ENCODE measurements around the gene CYP4F2. TPM values are rescaled to one million over a fixed set of nuclear protein-coding genes. Genes with fewer than 3 reads are reported as not detected.
"Not testable (repeated sequence)": the region's sequence is repeated elsewhere in the genome, so short reads cannot be mapped to it uniquely, and the experiment has no call there.

Gene CYP4F2
- total and polyA plus RNA-seq, 4 donors, result 0.43 TPM; not detected in 3

- ATAC-seq (ENCODE audit: insufficient read depth, low FRiP score) (no peak), DNase-seq (no peak)
- Histone ChIP-seq H3K27me3 (ENCODE audit: control insufficient read depth in 3 of 3, insufficient read depth in 3 of 3, low read length in 2 of 3) (no peaks in the 10 kb centered on the region), H3K4me1 (ENCODE audit: control insufficient read depth in 5 of 5, insufficient read depth in 5 of 5, low read length in 5 of 5) (peaks cover 0 to 14% (median 5%) of the 10 kb centered on the region in 5 donors), H3K4me3 (no peak overlapping the region), H3K27ac (ENCODE audit: low read depth in 1 of 2, low read length in 1 of 2) (no peak overlapping the region), H3K9ac (ENCODE audit: insufficient read depth in 1 of 2, low read length in 2 of 2) (no peak overlapping the region), H3K36me3 (ENCODE audit: control insufficient read depth in 4 of 4, insufficient read depth in 4 of 4, low read length in 4 of 4) (no peaks in the 10 kb centered on the region), H3K9me3 (ENCODE audit: control insufficient read depth in 4 of 4, insufficient read depth in 3 of 4, low read length in 3 of 4) (no peaks in the 10 kb centered on the region)
- WGBS, 2 donors, result 83 to 90% methylated on average over 3 of the region's 3 CpGs
- TF ChIP-seq, protein P1, sequence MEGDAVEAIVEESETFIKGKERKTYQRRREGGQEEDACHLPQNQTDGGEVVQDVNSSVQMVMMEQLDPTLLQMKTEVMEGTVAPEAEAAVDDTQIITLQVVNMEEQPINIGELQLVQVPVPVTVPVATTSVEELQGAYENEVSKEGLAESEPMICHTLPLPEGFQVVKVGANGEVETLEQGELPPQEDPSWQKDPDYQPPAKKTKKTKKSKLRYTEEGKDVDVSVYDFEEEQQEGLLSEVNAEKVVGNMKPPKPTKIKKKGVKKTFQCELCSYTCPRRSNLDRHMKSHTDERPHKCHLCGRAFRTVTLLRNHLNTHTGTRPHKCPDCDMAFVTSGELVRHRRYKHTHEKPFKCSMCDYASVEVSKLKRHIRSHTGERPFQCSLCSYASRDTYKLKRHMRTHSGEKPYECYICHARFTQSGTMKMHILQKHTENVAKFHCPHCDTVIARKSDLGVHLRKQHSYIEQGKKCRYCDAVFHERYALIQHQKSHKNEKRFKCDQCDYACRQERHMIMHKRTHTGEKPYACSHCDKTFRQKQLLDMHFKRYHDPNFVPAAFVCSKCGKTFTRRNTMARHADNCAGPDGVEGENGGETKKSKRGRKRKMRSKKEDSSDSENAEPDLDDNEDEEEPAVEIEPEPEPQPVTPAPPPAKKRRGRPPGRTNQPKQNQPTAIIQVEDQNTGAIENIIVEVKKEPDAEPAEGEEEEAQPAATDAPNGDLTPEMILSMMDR (IDR thresholded peaks at IDR 0.05; ENCODE audit: control extremely low read depth, extremely low read depth), result no peak
Measured at GRCh38 chr19:15838351-15838750, 59.5 kb downstream of the CYP4F2 start.

- Histone ChIP-seq H3K36me3 (ENCODE audit: control insufficient read depth in 4 of 4, insufficient read depth in 4 of 4, low read length in 4 of 4) (no peaks in the 10 kb centered on the region), H3K27me3 (ENCODE audit: control insufficient read depth in 3 of 3, insufficient read depth in 3 of 3, low read length in 2 of 3) (no peaks in the 10 kb centered on the region), H3K4me1 (ENCODE audit: control insufficient read depth in 5 of 5, insufficient read depth in 5 of 5, low read length in 5 of 5) (peaks cover 0 to 14% (median 5%) of the 10 kb centered on the region in 5 donors), H3K4me3 (no peak overlapping the region), H3K27ac (ENCODE audit: low read depth in 1 of 2, low read length in 1 of 2) (peak overlapping the region; percentile 93 to 99), H3K9ac (ENCODE audit: insufficient read depth in 1 of 2, low read length in 2 of 2) (peak overlapping the region in 1 of 2 donors; percentile 54), H3K9me3 (ENCODE audit: control insufficient read depth in 4 of 4, insufficient read depth in 3 of 4, low read length in 3 of 4) (no peaks in the 10 kb centered on the region)
- no peak for DNase-seq
- WGBS, 2 donors, result 0% methylated on average over 9 of the region's 9 CpGs
- ATAC-seq (ENCODE audit: insufficient read depth, low FRiP score), result peak; percentile 20
- TF ChIP-seq, protein P1 (IDR thresholded peaks at IDR 0.05; ENCODE audit: control extremely low read depth, extremely low read depth), result no peak
Measured at GRCh38 chr19:15837221-15837731, 60.6 kb downstream of the CYP4F2 start.

GRCh38 chr19:15836330-15837220, 61.3 kb downstream of the CYP4F2 start:
- 0 to 1% methylated on average over 59 to 65 of the region's 65 CpGs for WGBS, 2 donors
- DNase-seq, result peak; percentile 99 to 100 (median 100)
- no peaks in the 10 kb centered on the region for H3K9me3 ChIP-seq (ENCODE audit: control insufficient read depth in 4 of 4, insufficient read depth in 3 of 4, low read length in 3 of 4)
- TF ChIP-seq, protein P1 (IDR thresholded peaks at IDR 0.05; ENCODE audit: control extremely low read depth, extremely low read depth), result no peak
- peak overlapping the region; percentile 76 for H3K4me3 ChIP-seq
- ATAC-seq (ENCODE audit: insufficient read depth, low FRiP score), result peak; percentile 98
- peaks cover 0 to 14% (median 5%) of the 10 kb centered on the region in 5 donors for H3K4me1 ChIP-seq (ENCODE audit: control insufficient read depth in 5 of 5, insufficient read depth in 5 of 5, low read length in 5 of 5)
- H3K9ac ChIP-seq (ENCODE audit: insufficient read depth in 1 of 2, low read length in 2 of 2), result peak overlapping the region; percentile 92 to 97
- no peaks in the 10 kb centered on the region for H3K27me3 ChIP-seq (ENCODE audit: control insufficient read depth in 3 of 3, insufficient read depth in 3 of 3, low read length in 2 of 3)
- H3K27ac ChIP-seq (ENCODE audit: low read depth in 1 of 2, low read length in 1 of 2), result peak overlapping the region; percentile 93 to 99
- H3K36me3 ChIP-seq (ENCODE audit: control insufficient read depth in 4 of 4, insufficient read depth in 4 of 4, low read length in 4 of 4), result no peaks in the 10 kb centered on the region

DNA sequence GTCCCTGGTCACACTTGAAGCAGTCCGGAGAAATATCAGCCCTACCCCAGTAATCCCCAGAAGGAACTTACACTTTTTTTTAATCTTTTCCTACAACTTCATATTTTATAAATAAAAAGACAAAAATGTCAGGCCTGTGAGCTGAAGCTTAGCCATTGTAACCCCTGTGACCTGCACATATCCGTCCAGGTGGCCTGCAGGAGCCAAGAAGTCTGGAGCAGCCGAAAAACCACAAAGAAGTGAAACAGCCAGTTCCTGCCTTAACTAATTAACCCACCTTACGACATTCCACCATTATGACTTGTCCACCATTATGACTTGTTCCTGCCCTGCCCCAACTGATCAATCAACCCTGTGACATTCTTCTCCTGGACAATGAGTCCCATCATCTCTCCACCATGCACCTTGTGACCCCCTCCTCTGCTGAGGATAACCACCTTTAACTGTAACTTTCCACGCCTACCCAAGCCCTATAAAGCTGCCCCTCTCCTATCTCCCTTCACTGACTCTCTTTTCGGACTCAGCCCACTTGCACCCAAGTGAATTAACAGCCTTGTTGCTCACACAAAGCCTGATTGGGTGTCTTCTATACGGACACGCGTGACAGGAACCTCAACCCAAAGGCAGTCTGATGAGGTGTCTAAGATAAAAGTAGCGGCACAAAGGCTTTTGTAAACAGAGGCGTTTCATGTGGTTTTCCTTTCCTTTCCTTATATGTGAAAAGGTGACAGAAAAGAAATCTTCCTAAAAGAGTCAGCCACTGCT, 62.1 kb downstream of the CYP4F2 start:
- 23 to 31% methylated on average over 11 of the region's 11 CpGs for whole genome bisulfite sequencing, 2 donors
- not testable (repeated sequence) for H3K27me3 ChIP-seq (ENCODE audit: control insufficient read depth in 3 of 3, insufficient read depth in 3 of 3, low read length in 2 of 3); H3K36me3 ChIP-seq (ENCODE audit: control insufficient read depth in 4 of 4, insufficient read depth in 4 of 4, low read length in 4 of 4); H3K9me3 ChIP-seq (ENCODE audit: control insufficient read depth in 4 of 4, insufficient read depth in 3 of 4, low read length in 3 of 4); ATAC-seq (ENCODE audit: insufficient read depth, low FRiP score); H3K4me3 ChIP-seq
- Histone ChIP-seq H3K27ac (ENCODE audit: low read depth in 1 of 2, low read length in 1 of 2) (peak overlapping the region in 1 of 2 donors; percentile 99), H3K9ac (ENCODE audit: insufficient read depth in 1 of 2, low read length in 2 of 2) (peak overlapping the region; percentile 92 to 97), H3K4me1 (ENCODE audit: control insufficient read depth in 5 of 5, insufficient read depth in 5 of 5, low read length in 5 of 5) (peaks cover 0 to 14% (median 5%) of the 10 kb centered on the region in 5 donors)
- peak in 1 of 3 donors; percentile 63 for DNase-seq

GRCh38 chr19:15834232-15834631, 63.6 kb downstream of the CYP4F2 start:
- not testable (repeated sequence) for ATAC-seq (ENCODE audit: insufficient read depth, low FRiP score)

More at GRCh38 chr19:15834232-15834631, 63.6 kb downstream of the CYP4F2 start:
- H3K27me3 ChIP-seq (ENCODE audit: control insufficient read depth in 3 of 3, insufficient read depth in 3 of 3, low read length in 2 of 3); DNase-seq; H3K36me3 ChIP-seq (ENCODE audit: control insufficient read depth in 4 of 4, insufficient read depth in 4 of 4, low read length in 4 of 4); H3K9ac ChIP-seq (ENCODE audit: insufficient read depth in 1 of 2, low read length in 2 of 2); H3K4me3 ChIP-seq; H3K27ac ChIP-seq (ENCODE audit: low read depth in 1 of 2, low read length in 1 of 2); H3K9me3 ChIP-seq (ENCODE audit: control insufficient read depth in 4 of 4, insufficient read depth in 3 of 4, low read length in 3 of 4): not testable (repeated sequence)
- H3K4me1 ChIP-seq (ENCODE audit: control insufficient read depth in 5 of 5, insufficient read depth in 5 of 5, low read length in 5 of 5), result peaks cover 0 to 14% (median 5%) of the 10 kb centered on the region in 5 donors
- WGBS, 2 donors, result 96 to 97% methylated on average over 3 of the region's 3 CpGs

All from lung (tissue), 12 donors.